IPS-20b (cell line): ENCODE data around the gene DOCK4.

Experiments used
- H3K27ac ChIP-seq: one replicate; pipeline ENCODE4 v1.5.1; 2013; ENCODE audit warnings: low read length
- H3K27me3 ChIP-seq: 2 replicates; pipeline ENCODE4 v1.6.1; 2013; ENCODE audit warnings: mild to moderate bottlenecking, low read length, inconsistent platforms; ENCODE audit not compliant: insufficient read depth
- H3K36me3 ChIP-seq: 2 replicates; pipeline ENCODE4 v1.6.1; 2013; ENCODE audit warnings: low read depth, mild to moderate bottlenecking, inconsistent platforms, low read length, moderate library complexity; ENCODE audit not compliant: insufficient read depth
- H3K4me1 ChIP-seq: 2 replicates; pipeline ENCODE4 v1.6.1; 2013; ENCODE audit warnings: mild to moderate bottlenecking, control low read depth, inconsistent platforms, low read length, moderate library complexity; ENCODE audit not compliant: insufficient read depth
- H3K4me3 ChIP-seq: 2 replicates; pipeline ENCODE4 v1.5.1; 2013; ENCODE audit warnings: mild to moderate bottlenecking, low read length, inconsistent platforms
- H3K9ac ChIP-seq: 2 replicates; pipeline ENCODE4 v1.6.1; 2013; ENCODE audit warnings: low read depth, mild to moderate bottlenecking, inconsistent platforms, low read length, moderate library complexity
- H3K9me3 ChIP-seq: 2 replicates; pipeline ENCODE4 v1.6.1; 2013; ENCODE audit warnings: mild to moderate bottlenecking, low read depth, low read length, inconsistent platforms; ENCODE audit not compliant: insufficient read depth

Gene DOCK4

DNA sequence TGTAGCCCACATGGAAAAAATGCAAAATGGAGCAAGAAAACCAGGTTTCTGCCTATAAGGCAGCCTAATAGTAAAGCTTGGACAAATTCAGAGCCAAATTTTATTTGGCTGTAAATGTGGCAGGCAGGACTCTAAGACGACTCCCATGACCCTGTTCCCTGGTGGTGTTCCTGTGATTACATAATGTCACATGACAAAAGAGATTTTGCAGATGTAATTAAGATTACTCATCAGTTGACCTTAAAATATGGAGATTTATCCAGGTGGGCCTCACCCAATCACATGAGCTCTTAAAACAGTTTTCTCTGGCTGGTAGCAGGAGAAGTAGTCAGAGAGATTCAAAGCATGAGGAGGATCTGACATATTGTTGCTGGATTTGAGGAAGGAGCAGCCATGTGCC lies 340.8 kb downstream of the DOCK4 start:
- Histone ChIP-seq H3K27ac (no peak overlapping the region), H3K9me3 (no peaks in the 10 kb centered on the region), H3K9ac (no peak overlapping the region), H3K4me3 (no peak overlapping the region), H3K4me1 (peaks cover 7% of the 10 kb centered on the region; the same call in 1 of the 2 replicates), H3K36me3 (peaks cover 8% of the 10 kb centered on the region; the same call in 1 of the 2 replicates), H3K27me3 (no peaks in the 10 kb centered on the region)

DNA sequence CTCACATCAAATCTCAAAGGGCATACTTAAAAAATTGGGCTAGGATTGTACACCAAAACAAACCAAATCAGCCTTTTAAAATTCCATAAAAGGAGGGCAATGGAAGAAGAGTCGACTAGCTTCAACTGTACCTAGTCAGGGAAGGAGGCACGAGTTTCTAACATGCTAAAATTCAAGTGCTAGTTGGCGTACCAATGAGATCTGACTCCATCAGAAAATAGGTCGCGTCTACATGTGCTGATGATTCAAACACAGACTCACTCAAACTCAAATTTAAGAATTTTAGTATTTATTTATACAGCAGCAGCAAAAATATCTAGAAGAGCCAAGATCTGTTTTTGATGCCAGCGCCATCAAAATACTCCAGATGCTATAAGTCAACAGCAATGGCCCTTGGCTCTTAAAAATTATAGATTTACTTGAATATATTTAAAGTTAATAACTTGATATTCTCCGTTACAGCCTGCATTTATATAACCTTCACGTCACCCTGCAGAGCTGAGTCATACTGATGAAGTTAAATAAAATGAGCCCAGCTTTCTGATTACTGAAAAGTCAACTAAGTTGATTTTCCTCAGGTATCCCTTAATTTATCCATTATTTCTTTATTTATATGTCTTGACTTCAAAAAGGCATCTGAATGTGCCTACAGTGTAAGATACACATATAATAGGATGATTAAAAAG lies 341.8 kb downstream of the DOCK4 start:
- H3K27ac ChIP-seq, result no peak overlapping the region
- H3K27me3 ChIP-seq, result no peaks in the 10 kb centered on the region
- no peak overlapping the region for H3K9ac ChIP-seq
- H3K9me3 ChIP-seq, result no peaks in the 10 kb centered on the region
- peaks cover 7% of the 10 kb centered on the region; the same call in 1 of the 2 replicates for H3K4me1 ChIP-seq
- H3K4me3 ChIP-seq, result no peak overlapping the region
- peaks cover 8% of the 10 kb centered on the region; the same call in 1 of the 2 replicates for H3K36me3 ChIP-seq

DNA sequence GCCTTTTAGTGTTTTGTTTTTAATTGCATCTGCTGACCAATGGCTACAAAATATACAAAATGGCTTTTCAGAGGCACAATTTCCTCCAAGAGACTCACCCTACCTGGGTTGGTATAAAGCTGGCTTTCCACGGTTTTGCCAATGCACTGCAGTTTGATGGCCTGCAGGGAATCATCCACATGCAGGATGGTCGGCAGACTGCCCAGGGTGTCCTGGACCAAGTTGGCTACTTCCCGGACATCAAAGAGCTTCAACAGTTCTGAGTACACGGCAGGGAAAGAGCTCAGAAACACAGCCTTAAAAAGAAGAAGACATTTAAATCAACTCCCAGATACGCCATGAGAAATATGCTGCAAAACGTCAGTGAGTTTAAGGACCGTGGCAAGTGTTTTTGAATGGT lies 342.9 kb downstream of the DOCK4 start:
- Histone ChIP-seq H3K27me3 (no peaks in the 10 kb centered on the region), H3K4me1 (peaks cover 7% of the 10 kb centered on the region; the same call in 1 of the 2 replicates)

GRCh38 chr7:111860248-111860647 lies 346.0 kb downstream of the DOCK4 start:
- Histone ChIP-seq H3K9ac (no peak overlapping the region), H3K27me3 (no peaks in the 10 kb centered on the region), H3K4me3 (no peak overlapping the region), H3K36me3 (no peaks in the 10 kb centered on the region; the same call in 1 of the 2 replicates), H3K27ac (no peak overlapping the region), H3K9me3 (no peaks in the 10 kb centered on the region), H3K4me1 (no peaks in the 10 kb centered on the region; the same call in 1 of the 2 replicates)

More for the DNA sequence above, 342.9 kb downstream of the DOCK4 start:
- Histone ChIP-seq H3K27ac (no peak overlapping the region), H3K4me3 (no peak overlapping the region), H3K36me3 (peaks cover 8% of the 10 kb centered on the region; the same call in 1 of the 2 replicates), H3K9ac (no peak overlapping the region), H3K9me3 (no peaks in the 10 kb centered on the region)

GRCh38 chr7:111858331-111858730 lies 347.9 kb downstream of the DOCK4 start:
- H3K27me3 ChIP-seq, result no peaks in the 10 kb centered on the region
- H3K9me3 ChIP-seq, result no peaks in the 10 kb centered on the region
- no peak overlapping the region for H3K4me3 ChIP-seq
- H3K4me1 ChIP-seq, result peaks cover 3% of the 10 kb centered on the region; the same call in 1 of the 2 replicates
- no peaks in the 10 kb centered on the region for H3K36me3 ChIP-seq
- H3K27ac ChIP-seq, result no peak overlapping the region
- no peak overlapping the region for H3K9ac ChIP-seq

- Histone ChIP-seq H3K9me3 (no peaks in the 10 kb centered on the region; the same call in 1 of the 2 replicates), H3K4me3 (no peak overlapping the region), H3K4me1 (peaks cover 17% of the 10 kb centered on the region; the same call in 1 of the 2 replicates), H3K9ac (no peak overlapping the region; the same call in 1 of the 2 replicates), H3K27me3 (no peaks in the 10 kb centered on the region), H3K36me3 (no peaks in the 10 kb centered on the region), H3K27ac (no peak overlapping the region)
Measured at GRCh38 chr7:111855842-111856227, 350.4 kb downstream of the DOCK4 start.

- no peak overlapping the region for H3K4me3 ChIP-seq
- H3K4me1 ChIP-seq, result peaks cover 17% of the 10 kb centered on the region; the same call in 1 of the 2 replicates
- no peaks in the 10 kb centered on the region; the same call in 1 of the 2 replicates for H3K9me3 ChIP-seq
- H3K27ac ChIP-seq, result no peak overlapping the region
- H3K36me3 ChIP-seq, result no peaks in the 10 kb centered on the region
- peak overlapping the region; percentile 14; the same call in 1 of the 2 replicates for H3K9ac ChIP-seq
- H3K27me3 ChIP-seq, result no peaks in the 10 kb centered on the region
Measured at GRCh38 chr7:111855161-111855841, 350.9 kb downstream of the DOCK4 start.

- H3K27ac ChIP-seq, result no peak overlapping the region
- H3K36me3 ChIP-seq, result no peaks in the 10 kb centered on the region
Measured at GRCh38 chr7:111853201-111853990, 352.8 kb downstream of the DOCK4 start.

GRCh38 chr7:111852081-111852480 lies 354.1 kb downstream of the DOCK4 start:
- Histone ChIP-seq H3K4me1 (peaks cover 22% of the 10 kb centered on the region; the same call in 1 of the 2 replicates), H3K9ac (no peak overlapping the region), H3K27me3 (no peaks in the 10 kb centered on the region), H3K4me3 (no peak overlapping the region), H3K9me3 (peaks cover 3% of the 10 kb centered on the region; the same call in 1 of the 2 replicates), H3K36me3 (no peaks in the 10 kb centered on the region), H3K27ac (no peak overlapping the region)

More at GRCh38 chr7:111853201-111853990, 352.8 kb downstream of the DOCK4 start:
- Histone ChIP-seq H3K27me3 (no peaks in the 10 kb centered on the region), H3K4me1 (peaks cover 20% of the 10 kb centered on the region; the same call in 1 of the 2 replicates), H3K9ac (no peak overlapping the region), H3K4me3 (no peak overlapping the region), H3K9me3 (peaks cover 3% of the 10 kb centered on the region; the same call in 1 of the 2 replicates)

- Histone ChIP-seq H3K4me1 (peaks cover 10% of the 10 kb centered on the region; the same call in 1 of the 2 replicates), H3K27ac (no peak overlapping the region), H3K27me3 (no peaks in the 10 kb centered on the region), H3K36me3 (peaks cover 13% of the 10 kb centered on the region), H3K4me3 (no peak overlapping the region), H3K9me3 (peaks cover 3% of the 10 kb centered on the region; the same call in 1 of the 2 replicates), H3K9ac (no peak overlapping the region)
Measured at GRCh38 chr7:111846898-111847297, 359.3 kb downstream of the DOCK4 start.

GRCh38 chr7:111845853-111846252 lies 360.3 kb downstream of the DOCK4 start:
- no peak overlapping the region for H3K27ac ChIP-seq
- no peak overlapping the region for H3K4me3 ChIP-seq
- peaks cover 3% of the 10 kb centered on the region; the same call in 1 of the 2 replicates for H3K9me3 ChIP-seq
- H3K9ac ChIP-seq, result no peak overlapping the region
- H3K27me3 ChIP-seq, result no peaks in the 10 kb centered on the region
- peaks cover 13% of the 10 kb centered on the region for H3K36me3 ChIP-seq
- peaks cover 6% of the 10 kb centered on the region; the same call in 1 of the 2 replicates for H3K4me1 ChIP-seq
